Measurements from ENCODE around the gene TLX2.

The TLX2 gene

GRCh38 chr2:74472086-74472944 is 41.9 kb upstream of the TLX2 start, which contains the start of gene MRPL53:
Gene MRPL53, minus strand, starts transcription at chr2:74472680. Its CDS starts 20 bp downstream, at chr2:74472660.
- peak within 1 kb of the TSS; percentile 87 for H3K27ac ChIP-seq (ENCODE audit: extremely low read depth, low read depth, low read length)
- H3K4me3 ChIP-seq (ENCODE audit: low read depth, low read length): peak within 1 kb of the TSS; percentile 55
- H3K36me3 ChIP-seq (ENCODE audit: control insufficient read depth in 2 of 2, insufficient read depth in 1 of 2, low read length in 2 of 2): peaks cover 18 to 31% of the 10 kb centered on the region in 2 experiments; a peak in 2 of 3 replicates
- H3K9me3 ChIP-seq (ENCODE audit: control insufficient read depth, insufficient read depth, low read depth, low read length): no peaks in the 10 kb centered on the region
- ChIA-PET CTCF (interaction anchor here (0.8 to 1.5 kb wide), 4 partner anchors 10 to 195 kb away, joined by 3 to 14 read pairs (median 3); partner anchors contain the start of genes CCDC142, INO80B and TTC31), POLR2A (interaction anchor here (0.9 to 4.0 kb wide), 9 partner anchors 9 to 118 kb away, joined by 3 to 44 read pairs (median 5); partner anchors contain the start of genes AUP1, CCDC142, HTRA2 and INO80B)
- 0 out of 2 replicates have a peak, but pooled peaks cover 2% of the 10 kb centered on the region for H3K4me1 ChIP-seq (ENCODE audit: control insufficient read depth, insufficient read depth, low read length)
- TF ChIP-seq ZSCAN4 (tag by site-specific recombination; IDR thresholded peaks at IDR 0.05) (peak; percentile 39; the same call in 1 of the 2 replicates), YY1 (tag by site-specific recombination; IDR thresholded peaks at IDR 0.05) (peak; percentile 93), GFI1B (tag by site-specific recombination; IDR thresholded peaks at IDR 0.05) (no peak), KLF8 (tag by site-specific recombination; IDR thresholded peaks at IDR 0.05) (peak; percentile 37; the same call in 1 of the 2 replicates), ZNF169 (tag by site-specific recombination; IDR thresholded peaks at IDR 0.05) (no peak), ZBTB1 (tag by site-specific recombination; IDR thresholded peaks at IDR 0.05) (no peak), ZNF24 (tag by site-specific recombination; IDR thresholded peaks at IDR 0.05) (peak; percentile 45; the same call in 1 of the 2 replicates), OVOL3 (tag by site-specific recombination; IDR thresholded peaks at IDR 0.05) (peak; percentile 54), ZNF501 (tag by site-specific recombination; IDR thresholded peaks at IDR 0.05) (peak; percentile 89), ZNF558 (tag by site-specific recombination; IDR thresholded peaks at IDR 0.05) (no peak), ZNF843 (tag by site-specific recombination; IDR thresholded peaks at IDR 0.05) (peak; percentile 43; the same call in 1 of the 2 replicates), ZBTB44 (tag by site-specific recombination; IDR thresholded peaks at IDR 0.05) (peak; percentile 3; the same call in 1 of the 2 replicates), INSM2 (tag by site-specific recombination; IDR thresholded peaks at IDR 0.05) (no peak), ELK4 (IDR thresholded peaks at IDR 0.05; ENCODE audit: borderline replicate concordance, low read depth, low read length) (peak; percentile 59), ZNF354C (tag by site-specific recombination; IDR thresholded peaks at IDR 0.05; ENCODE audit: borderline replicate concordance, low read depth) (no peak), ZNF473 (tag by site-specific recombination; IDR thresholded peaks at IDR 0.05) (no peak), ZBTB7A (tag by site-specific recombination; IDR thresholded peaks at IDR 0.05; ENCODE audit: low read depth) (no peak), ZSCAN5A (tag by site-specific recombination; IDR thresholded peaks at IDR 0.05) (0 out of 2 replicates have a peak, but pooled peaks have one; percentile 12), ZNF785 (tag by site-specific recombination; IDR thresholded peaks at IDR 0.05) (no peak), ZNF791 (tag by site-specific recombination; IDR thresholded peaks at IDR 0.05) (no peak), ZNF10 (tag by site-specific recombination; IDR thresholded peaks at IDR 0.05) (peak; percentile 97), ZNF404 (tag by site-specific recombination; IDR thresholded peaks at IDR 0.05) (no peak), ZBTB21 (tag by site-specific recombination; IDR thresholded peaks at IDR 0.05) (peak; percentile 58; the same call in 1 of the 2 replicates), SP3 (tag by site-specific recombination; IDR thresholded peaks at IDR 0.05) (peak; percentile 63), ZFHX2 (tag by site-specific recombination; conservative IDR thresholded peaks at IDR 0.05) (peak; percentile 29; the same call in 1 of the 2 replicates), ZNF580 (tag by site-specific recombination; IDR thresholded peaks at IDR 0.05) (peak; percentile 66; the same call in 1 of the 2 replicates), ZBTB8A (tag by site-specific recombination; IDR thresholded peaks at IDR 0.05) (peak; percentile 66; the same call in 1 of the 2 replicates), GLIS1 (tag by site-specific recombination; IDR thresholded peaks at IDR 0.05) (0 out of 2 replicates have a peak, but pooled peaks have one; percentile 8), HOXA7 (CRISPR knock-in tag; IDR thresholded peaks at IDR 0.05; ENCODE audit: borderline replicate concordance) (peak; percentile 86; the same call in 1 of the 2 replicates), ZNF629 (tag by site-specific recombination; IDR thresholded peaks at IDR 0.05) (peak; percentile 85)

Measured in HEK293 (cell line).